ENCODE measurements around the gene HMCN1.

Gene HMCN1

DNA sequence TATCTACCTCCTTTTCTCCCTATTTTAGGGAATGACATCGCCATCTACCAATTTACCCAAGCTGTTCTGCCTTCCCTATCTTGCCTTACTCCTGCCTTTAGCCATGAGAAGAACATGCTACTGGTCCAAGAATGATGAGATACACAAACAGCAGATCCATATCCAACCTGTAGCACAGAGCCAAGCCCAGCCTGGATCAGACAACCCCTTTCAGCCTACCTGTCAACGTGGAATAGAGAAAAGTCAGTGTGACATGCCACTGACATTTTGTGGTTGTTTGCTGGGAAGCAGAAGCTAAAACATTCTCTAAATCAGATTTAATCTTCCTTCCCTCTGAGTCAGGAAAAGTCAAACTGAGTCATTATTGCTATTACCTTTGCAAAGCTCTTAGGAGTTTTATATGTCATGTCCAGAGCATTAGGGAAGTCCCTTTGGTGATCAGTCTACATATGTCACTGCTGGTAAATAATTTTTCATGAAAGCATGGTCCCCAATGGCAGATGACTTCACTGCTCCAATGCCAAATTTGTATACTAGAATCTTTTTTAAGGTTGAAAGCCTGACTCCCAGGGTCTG, 497.8 kb downstream of the HMCN1 start:
- no peak for DNase-seq (ENCODE audit: low read depth)
- no peak overlapping the region for H3K4me3 ChIP-seq (ENCODE audit: low read depth, low read length)

DNA sequence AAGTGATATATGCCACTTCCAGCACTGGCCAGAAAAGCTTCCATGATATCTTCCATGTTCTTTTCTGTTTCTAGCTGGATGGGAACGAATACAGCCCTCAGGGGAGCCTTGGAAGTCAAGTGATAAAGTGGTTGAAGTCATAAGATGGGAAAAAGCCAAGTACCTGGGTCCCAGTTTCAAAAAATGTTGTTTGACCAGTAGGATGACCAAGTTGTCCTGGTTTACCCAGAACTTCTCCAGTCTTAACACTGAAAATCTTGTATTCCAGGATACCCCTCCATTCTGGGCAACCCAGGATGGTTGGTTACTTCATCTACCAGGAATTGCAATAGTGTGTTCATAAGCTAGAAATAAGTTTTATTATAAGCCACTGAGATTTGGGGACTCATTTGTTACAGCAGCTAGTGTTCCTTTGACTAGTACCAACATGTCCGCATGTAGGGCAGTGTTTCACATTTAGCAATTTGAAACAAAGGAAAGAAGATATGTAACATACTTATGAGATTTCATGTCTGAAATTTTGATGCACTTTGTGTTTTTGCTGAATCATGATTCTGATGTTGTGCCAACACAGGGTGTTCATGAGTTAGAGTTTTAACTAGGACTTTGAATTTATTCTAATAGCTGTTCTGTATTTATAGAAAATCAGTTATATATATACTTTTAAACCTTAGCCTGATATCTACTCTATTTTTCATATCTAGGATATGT, 500.9 kb downstream of the HMCN1 start:
- DNase-seq (ENCODE audit: low read depth) = no peak
- no peak overlapping the region for H3K4me3 ChIP-seq (ENCODE audit: low read depth, low read length)

DNA sequence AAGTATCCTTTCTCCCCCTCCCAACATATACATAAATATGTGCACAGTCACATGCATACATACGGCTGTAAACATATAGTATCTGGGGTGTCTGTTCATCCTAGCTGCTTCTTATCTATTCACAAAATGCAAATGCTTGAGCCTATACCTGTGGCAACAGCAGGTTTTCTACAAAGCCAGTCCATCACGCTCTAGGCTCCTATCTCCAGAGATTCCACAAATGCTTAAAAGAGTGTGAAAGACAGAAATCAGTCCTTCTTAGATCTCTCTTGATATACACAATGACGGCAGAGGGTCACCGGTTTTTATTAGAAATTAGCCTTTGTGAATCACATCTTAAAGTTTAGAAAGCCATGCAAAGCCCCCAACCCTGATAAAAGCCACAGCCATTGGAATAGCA, 501.5 kb downstream of the HMCN1 start:
- DNase-seq (ENCODE audit: low read depth) = no peak
- no peak overlapping the region for H3K4me3 ChIP-seq (ENCODE audit: low read depth, low read length)

DNA sequence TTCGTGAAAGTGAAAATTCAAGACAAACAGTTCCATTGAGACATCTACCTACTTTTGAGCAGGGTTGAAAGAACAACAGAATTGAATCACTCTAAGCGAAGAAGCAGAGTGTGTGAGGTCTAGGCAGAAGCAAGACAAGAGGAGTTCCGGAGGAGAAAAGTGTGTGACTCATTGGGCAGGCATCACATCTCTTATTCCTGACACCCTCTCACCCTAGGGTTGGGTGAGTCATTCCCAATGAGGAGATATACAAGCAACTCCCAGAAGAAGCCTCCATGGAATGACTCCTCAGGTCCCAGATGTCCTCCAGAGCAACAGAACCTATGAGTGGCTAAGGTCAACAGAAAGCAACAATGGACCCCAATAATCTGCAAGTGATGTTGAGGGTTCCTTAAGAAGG, 502.7 kb downstream of the HMCN1 start:
- peak; percentile 56 for DNase-seq (ENCODE audit: low read depth)
- H3K4me3 ChIP-seq (ENCODE audit: low read depth, low read length) = no peak overlapping the region

DNA sequence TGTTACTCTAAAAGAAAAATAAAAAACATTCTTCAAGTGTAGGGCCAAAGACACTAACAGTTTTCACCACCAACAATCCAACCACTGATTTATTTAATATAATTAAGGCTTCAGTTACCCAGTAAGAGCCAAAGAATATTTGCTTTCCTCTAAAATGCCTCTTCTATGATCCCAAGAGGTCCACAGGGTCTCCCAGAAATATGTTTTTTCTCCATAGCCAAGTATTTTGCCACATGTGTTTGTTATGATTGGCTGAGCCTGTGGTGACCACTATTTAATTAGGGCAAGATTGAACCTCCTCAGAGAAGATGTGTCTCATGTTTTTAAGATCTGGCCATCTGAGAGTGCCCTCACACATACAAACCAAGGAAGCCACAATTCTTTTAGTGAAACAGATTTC, 505.0 kb downstream of the HMCN1 start:
- DNase-seq (ENCODE audit: low read depth) = peak; percentile 44
- no peak overlapping the region for H3K4me3 ChIP-seq (ENCODE audit: low read depth, low read length)

DNA sequence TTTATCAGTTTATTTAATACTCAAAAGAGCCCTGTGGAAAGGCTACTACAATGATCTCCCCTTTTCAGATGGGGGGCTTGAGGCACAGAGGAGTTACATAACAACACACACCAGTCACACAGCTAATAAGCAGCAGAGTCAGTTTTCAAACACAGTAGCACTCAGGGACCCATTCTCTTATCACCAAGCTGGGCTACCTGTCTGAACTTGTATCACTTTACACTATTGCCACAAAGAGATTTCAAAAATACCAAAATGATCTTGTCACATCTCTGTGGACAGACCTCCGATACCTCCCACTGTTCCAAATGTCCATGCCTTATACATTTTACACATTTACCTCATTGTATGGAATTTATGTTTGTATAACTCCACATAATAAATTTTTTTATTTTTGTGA, 506.2 kb downstream of the HMCN1 start:
- DNase-seq (ENCODE audit: low read depth) = no peak
- H3K4me3 ChIP-seq (ENCODE audit: low read depth, low read length) = no peak overlapping the region

Measured in skeletal muscle cell (primary cell).